HG02763 (cell line): ENCODE data around the gene HPGD.
A peak's percentile ranks its signal among the peaks of the same experiment; 100 is the strongest.

Source experiments
- ATAC-seq: cut with Tn5 transposase; IDR thresholded peaks from one replicate; pipeline ENCODE4 v1.9.1; 2021; ENCODE audit warnings: mild to moderate bottlenecking, moderate library complexity; ENCODE audit not compliant: unreplicated experiment

HPGD gene

DNA sequence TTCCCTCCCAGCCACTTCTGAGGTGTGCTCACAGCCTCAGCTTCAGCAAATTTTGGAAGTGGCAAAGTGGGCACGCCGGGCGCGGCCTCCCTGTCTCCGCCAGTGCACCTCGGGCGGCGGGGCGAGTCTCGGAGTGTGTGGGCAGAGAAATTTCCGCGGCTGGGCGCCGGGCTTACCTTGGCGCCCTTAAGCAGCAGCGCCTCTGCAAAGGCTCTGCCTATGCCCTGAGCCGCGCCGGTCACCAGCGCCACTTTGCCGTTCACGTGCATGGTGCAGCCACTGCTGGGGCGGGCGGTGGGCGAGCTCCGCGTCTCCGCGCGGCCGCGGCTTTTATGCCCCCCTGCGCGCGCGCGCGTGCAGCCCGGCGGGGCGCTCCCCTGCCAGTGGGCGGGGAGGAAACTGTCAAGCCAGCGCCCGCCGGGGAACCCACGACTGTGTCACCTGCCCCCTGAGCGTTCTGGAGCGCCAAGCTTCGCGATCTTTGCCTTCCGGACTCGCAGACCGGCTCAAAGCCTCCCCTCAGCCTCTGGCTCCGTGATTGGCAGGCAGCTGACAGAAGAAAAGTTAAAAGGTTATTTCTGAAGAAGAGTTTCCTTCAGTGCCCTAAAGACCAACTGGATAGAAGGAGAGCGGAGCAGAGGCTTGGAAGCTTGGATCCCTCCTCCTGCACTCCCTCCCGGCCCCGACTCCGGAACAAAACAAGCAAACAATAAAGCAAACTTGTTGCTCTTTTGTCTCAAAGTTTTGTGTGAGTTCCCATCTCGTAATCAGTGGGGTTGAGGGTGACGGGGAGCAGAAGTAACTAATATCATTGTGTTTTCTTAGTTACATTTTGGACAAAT lies at the start of gene HPGD:
TSS of gene HPGD (minus strand) at position 306 of the 842 bp plus-strand sequence. CDS start at position 269, 37 bp downstream.
- peak; percentile 78 for ATAC-seq

DNA sequence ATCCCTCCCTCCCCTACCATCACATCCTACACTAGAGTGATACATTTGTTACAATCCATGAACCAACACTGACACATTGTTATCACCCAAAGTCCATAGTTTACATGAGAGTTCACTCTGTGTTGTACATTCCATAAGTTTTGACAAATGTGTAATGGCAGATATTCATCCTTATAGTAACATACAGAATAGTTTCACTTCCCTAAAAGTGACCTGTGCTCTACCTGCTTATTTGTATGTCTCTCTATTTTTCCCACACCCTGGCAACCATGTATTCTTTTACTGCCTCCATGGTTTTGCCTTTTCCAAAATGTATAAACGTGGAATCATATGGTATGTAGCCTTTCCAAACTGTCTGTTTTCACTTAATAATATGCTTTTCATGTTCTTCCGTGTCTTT lies 42.2 kb upstream of the HPGD start:
- no peak for ATAC-seq

- no peak for ATAC-seq
These were observed 41.1 kb upstream of the HPGD start for GRCh38 chr4:174563399-174563798.

- ATAC-seq, result no peak
These were observed 39.3 kb upstream of the HPGD start for GRCh38 chr4:174561560-174561959.

GRCh38 chr4:174559894-174560293 lies 37.6 kb upstream of the HPGD start:
- ATAC-seq, result no peak

DNA sequence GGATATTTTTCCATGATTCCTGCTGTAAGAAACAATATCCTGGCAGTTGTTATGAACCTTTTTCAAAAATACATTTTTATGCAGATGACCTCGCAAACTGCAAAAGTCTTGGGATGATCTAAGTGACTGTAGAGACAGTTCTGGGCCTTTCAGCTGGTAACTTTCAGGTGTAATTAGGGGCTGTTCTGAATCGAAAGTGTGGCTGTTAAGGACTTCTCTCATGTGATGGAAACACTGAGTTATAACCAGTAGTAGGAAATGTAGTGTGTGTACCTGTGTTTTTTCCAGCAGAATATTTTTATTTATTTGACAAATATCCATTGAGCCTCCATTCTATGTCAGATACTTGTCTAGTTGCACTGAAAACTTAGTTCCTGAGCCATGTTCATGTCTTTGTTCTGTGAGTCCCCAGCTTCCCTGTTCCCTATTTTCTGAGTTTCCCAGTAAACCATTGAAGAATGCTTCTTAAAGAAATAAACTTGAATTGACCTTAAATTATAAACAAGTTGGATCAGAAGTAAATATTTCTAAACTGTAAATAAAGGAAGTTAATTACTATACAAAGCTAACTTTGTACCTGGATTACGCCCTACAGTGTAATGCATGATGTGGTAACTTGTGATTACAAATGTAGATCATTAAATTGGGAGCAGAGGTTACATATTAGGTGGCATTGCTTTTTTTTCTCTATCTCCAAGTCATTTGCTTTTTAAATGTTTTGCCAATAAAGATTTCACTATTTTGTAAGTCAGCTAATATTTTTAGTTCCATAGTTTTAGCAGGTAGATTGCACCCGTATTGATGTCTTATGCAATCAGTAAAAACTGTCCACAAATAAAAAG lies 33.7 kb upstream of the HPGD start:
- ATAC-seq, result no peak

- no peak for ATAC-seq
These were observed 32.0 kb upstream of the HPGD start for GRCh38 chr4:174554231-174554728.

GRCh38 chr4:174553828-174554227 lies 31.5 kb upstream of the HPGD start:
- no peak for ATAC-seq

GRCh38 chr4:174553031-174553430 lies 30.7 kb upstream of the HPGD start:
- no peak for ATAC-seq

DNA sequence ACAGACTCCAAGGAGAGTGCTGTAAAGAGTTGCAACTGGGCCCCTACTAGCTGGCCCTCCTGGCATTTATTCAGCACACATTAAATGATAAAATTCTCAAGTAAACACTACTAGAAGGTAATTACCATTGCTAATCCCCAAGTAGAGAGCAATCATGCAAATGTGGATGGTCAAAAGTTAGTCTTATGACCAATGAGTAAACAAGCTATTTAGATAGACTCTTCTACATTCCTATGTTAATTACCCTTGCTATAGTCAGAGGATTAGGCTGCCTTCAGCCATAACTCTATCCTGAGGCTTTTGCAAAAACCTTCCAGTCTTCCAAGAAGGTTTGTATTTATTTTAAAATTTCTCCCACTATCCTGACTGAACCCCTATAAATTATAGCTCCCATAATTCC lies 28.3 kb upstream of the HPGD start:
- no peak for ATAC-seq

DNA sequence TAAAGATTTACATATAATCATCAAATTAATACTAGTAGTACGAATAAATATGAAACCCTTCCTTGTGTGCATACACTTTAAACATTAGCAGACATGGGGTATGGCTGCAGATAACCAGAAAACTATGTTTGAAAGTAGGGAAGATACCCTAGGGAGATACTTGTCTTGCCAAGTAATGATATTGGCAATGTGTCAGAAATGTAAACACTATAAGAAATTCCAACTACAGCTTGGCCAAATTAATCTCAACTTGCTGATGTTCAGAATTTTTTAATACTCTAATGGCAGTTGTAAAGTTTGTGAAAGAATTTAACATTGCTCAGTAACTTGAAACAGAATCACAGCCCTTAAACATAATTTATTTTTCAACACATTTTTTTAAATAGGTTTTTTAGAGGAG lies 27.4 kb upstream of the HPGD start:
- ATAC-seq, result no peak

DNA sequence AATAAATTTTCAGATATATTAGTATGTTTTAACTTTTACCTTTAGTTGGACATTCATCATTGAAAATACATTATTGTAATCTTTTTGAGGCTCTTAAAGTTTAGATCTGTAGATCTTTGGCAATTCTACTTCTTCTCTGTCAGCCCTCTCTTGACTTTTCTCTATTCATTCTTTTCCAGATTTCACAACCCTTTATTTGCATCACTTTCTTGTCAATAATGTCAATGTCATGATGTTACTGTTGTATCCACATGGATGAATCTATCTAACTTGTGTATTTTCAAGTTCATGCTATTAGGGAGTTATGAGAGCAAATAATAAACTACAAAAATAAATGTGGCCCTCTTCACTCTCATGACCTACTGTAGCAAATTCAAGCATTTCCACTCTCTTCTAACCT lies 23.0 kb upstream of the HPGD start:
- ATAC-seq, result no peak

- ATAC-seq, result no peak
These were observed 22.2 kb upstream of the HPGD start for GRCh38 chr4:174544496-174544895.

- no peak for ATAC-seq
These were observed 17.9 kb upstream of the HPGD start for GRCh38 chr4:174540175-174540574.

DNA sequence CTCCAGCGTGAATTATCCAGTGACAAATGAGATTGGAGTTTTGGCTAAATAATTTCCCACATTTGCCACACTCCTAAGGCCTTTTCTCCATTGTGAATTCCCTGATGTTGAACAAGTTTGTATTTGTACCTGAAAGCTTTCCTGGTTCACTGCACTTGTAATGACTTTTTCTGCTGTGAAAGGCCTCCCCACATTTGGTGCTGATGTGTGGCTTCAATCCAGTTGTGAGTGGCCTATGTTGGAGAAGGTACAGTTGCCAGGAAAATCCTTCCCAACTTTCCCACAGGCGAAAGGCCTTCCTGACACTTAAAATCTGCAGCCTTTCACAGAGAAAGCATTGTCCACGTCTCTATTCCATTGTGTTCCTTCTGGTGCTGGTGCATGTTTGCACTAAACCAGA lies 17.3 kb upstream of the HPGD start:
- ATAC-seq, result no peak

GRCh38 chr4:174538876-174539250 lies 16.6 kb upstream of the HPGD start:
- no peak for ATAC-seq

DNA sequence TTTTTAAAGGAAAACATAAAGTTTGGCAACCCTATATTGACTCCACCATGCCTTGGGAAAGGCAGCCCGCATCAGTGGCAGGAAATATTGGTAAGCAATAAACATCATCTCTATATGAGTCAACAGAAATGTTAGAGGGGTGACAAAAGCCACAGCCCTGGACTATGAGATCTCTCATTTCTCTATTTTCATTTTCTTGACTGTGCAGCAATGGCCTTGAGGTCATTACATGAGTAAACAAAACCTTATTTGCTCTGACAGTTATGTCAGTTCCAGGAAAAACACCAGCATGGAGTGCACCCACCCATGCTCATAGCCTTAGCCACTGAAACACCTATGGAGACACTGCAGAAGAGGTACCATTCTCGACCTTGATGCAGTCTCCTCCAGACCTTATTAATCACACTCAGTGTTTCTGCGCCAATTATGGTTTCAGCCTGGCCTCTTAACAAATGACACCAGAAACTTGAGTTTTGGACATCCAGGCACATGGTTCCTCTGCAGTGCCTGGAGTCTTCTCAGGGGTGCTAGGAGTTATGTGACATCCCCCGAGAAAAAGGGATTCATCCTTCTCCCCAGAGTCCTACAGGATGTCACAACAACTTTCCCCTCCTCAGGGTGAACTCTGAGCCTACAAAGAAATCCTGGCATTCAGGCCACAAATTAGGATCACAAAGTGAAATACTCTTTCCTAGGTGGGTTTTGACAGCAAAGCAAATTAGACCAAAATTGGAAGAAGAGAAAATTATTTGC lies 16.0 kb upstream of the HPGD start:
- peak; percentile 97 for ATAC-seq

DNA sequence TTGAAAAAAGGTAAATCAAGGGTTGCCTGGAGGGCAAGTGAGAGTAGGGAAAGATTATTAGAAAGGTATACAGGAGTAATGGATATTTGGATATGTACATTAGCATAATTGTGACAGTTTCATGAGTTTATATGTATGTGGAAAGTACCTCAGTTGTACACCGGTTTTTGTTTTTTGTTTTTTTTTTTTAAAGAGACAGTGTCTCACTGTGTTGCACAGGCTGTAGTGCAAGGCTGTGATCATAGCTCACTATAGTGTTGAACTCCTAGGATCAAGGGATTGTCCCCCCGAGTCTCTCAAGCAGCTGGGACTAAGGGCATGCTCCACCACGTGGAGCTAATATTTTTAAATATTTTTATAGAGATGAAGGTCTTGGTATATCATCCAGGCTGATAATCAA lies 15.3 kb upstream of the HPGD start:
- ATAC-seq, result peak; percentile 25

GRCh38 chr4:174534461-174534860 lies 12.2 kb upstream of the HPGD start:
- ATAC-seq, result no peak

DNA sequence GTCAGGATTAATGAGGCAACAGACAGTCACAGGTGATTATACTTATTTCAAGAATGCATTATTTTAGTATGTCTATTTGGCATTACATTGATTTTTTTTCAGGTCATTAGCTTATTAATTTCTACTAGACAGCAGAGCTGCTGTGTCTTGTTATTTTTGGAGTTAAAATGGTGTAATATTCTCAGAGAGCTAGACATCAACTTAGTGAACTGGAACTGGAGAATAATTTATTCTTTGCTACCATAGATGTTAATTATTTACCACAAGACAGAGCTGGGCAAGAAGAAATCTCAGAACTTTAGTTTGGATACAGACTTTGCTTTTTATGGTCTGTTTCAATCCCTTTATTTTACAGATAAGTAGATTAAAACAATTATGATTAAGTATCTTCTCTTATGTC lies 10.2 kb upstream of the HPGD start:
- ATAC-seq, result no peak

GRCh38 chr4:174531486-174531885 lies 9.2 kb upstream of the HPGD start:
- no peak for ATAC-seq
